ENCODE data around the gene KCNJ5.

KCNJ5 gene

GRCh38 chr11:128889657-128890213, 1.4 kb upstream of the KCNJ5 start:
- H3K4me1 ChIP-seq (ENCODE audit: insufficient read depth, insufficient read length): peaks cover 2% of the 10 kb centered on the region

GRCh38 chr11:128890216-128890542, 977 bp upstream of the KCNJ5 start:
- TF ChIP-seq SUZ12 (IDR thresholded peaks at IDR 0.05; ENCODE audit: extremely low read depth, insufficient read depth, insufficient read length): no peak
- TF ChIP-seq ZNF274 (IDR thresholded peaks at IDR 0.05; ENCODE audit: low read depth, low read length): no peak
- TF ChIP-seq YY1 (IDR thresholded peaks at IDR 0.05; ENCODE audit: insufficient read depth, insufficient read length): no peak
- Histone ChIP-seq H3K9me3 (ENCODE audit: insufficient read depth, low read length) (no peaks in the 10 kb centered on the region), H3K9ac (ENCODE audit: insufficient read length, low read depth) (peak overlapping the region; percentile 56), H3K4me1 (ENCODE audit: insufficient read depth, insufficient read length) (peaks cover 2% of the 10 kb centered on the region), H3K36me3 (ENCODE audit: insufficient read depth, insufficient read length, low read length) (no peaks in the 10 kb centered on the region), H3K4me3 (ENCODE audit: insufficient read length, low read depth) (peak overlapping the region; percentile 47), H3K27me3 (ENCODE audit: insufficient read depth, insufficient read length) (peaks cover 40% of the 10 kb centered on the region)
- no peak for DNase-seq (ENCODE audit: low read depth, low spot score)

More at GRCh38 chr11:128889657-128890213, 1.4 kb upstream of the KCNJ5 start:
- H3K27me3 ChIP-seq (ENCODE audit: insufficient read depth, insufficient read length): peaks cover 40% of the 10 kb centered on the region
- peak overlapping the region; percentile 8 for H3K9ac ChIP-seq (ENCODE audit: insufficient read length, low read depth)
- no peak for TF ChIP-seq YY1 (IDR thresholded peaks at IDR 0.05; ENCODE audit: insufficient read depth, insufficient read length)
- TF ChIP-seq ZNF274 (IDR thresholded peaks at IDR 0.05; ENCODE audit: low read depth, low read length): no peak
- H3K9me3 ChIP-seq (ENCODE audit: insufficient read depth, low read length): no peaks in the 10 kb centered on the region
- no peaks in the 10 kb centered on the region for H3K36me3 ChIP-seq (ENCODE audit: insufficient read depth, insufficient read length, low read length)
- DNase-seq (ENCODE audit: low read depth, low spot score): no peak
- peak overlapping the region; percentile 47 for H3K4me3 ChIP-seq (ENCODE audit: insufficient read length, low read depth)

DNA sequence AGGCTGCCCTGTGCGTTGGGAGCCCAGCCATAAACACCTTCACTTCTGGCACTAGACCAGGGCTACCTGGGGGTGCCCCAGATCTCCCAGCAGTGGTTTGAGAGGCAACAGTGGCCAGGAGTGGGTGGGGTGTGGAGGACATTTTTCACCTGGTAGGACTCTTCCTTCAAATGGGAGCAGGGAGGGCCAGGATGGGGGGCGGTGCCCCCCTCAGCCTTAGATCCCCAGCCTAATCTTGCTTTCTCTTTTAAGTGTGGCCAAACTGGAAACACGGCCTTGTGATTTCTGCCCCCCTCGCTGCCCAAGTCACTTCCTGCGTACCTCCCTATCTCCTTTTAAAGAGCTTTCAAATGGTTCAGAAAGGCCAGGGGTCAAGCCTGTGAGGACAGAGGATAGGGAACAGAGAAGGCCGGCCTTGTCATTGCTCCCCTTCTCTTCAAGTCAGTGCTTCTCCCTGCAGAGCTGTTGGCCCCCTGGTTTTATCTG, 800 bp downstream of the KCNJ5 start:
- no peak for TF ChIP-seq ZNF274 (IDR thresholded peaks at IDR 0.05; ENCODE audit: low read depth, low read length)
- TF ChIP-seq SUZ12 (IDR thresholded peaks at IDR 0.05; ENCODE audit: extremely low read depth, insufficient read depth, insufficient read length): no peak
- no peak for TF ChIP-seq YY1 (IDR thresholded peaks at IDR 0.05; ENCODE audit: insufficient read depth, insufficient read length)
- peaks cover 2% of the 10 kb centered on the region for H3K4me1 ChIP-seq (ENCODE audit: insufficient read depth, insufficient read length)
- H3K9ac ChIP-seq (ENCODE audit: insufficient read length, low read depth): no peak overlapping the region
- no peak overlapping the region for H3K4me3 ChIP-seq (ENCODE audit: insufficient read length, low read depth)
- DNase-seq (ENCODE audit: low read depth, low spot score): no peak
- peaks cover 40% of the 10 kb centered on the region for H3K27me3 ChIP-seq (ENCODE audit: insufficient read depth, insufficient read length)
- H3K36me3 ChIP-seq (ENCODE audit: insufficient read depth, insufficient read length, low read length): no peaks in the 10 kb centered on the region
- no peaks in the 10 kb centered on the region for H3K9me3 ChIP-seq (ENCODE audit: insufficient read depth, low read length)

DNA sequence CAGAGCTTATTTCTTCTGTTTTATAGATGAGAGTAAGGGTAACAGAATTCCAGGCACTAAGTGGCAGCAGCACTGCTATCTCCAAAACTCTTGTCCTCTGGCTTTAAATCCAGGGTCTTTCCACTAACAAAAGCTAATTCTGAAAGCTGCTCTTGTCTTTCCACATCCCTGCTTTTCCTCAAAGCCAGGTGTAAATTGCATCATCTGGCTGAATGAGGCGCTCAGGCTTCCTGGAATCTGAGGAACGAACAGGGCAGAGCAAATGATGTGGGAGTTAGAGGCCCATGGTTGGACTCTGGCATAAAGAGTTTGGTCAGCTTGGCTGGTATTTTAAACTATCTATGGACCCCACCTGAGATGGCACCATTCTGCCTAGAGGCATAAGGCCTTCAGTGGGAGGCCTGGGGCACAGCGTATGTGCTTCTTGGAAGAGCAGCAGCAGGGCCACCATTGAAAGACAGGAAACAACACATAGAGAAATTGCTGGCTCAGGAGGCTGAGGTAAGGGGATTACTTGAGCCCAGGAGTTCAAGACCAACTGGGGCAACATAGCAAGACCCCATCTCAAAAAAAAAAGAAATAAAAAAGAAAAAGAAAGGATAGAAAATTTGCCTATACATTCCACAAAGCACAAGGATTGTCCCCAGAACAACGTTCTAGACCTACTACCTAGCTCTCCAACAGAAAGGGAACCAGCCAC, 1.9 kb downstream of the KCNJ5 start:
- H3K4me1 ChIP-seq (ENCODE audit: insufficient read depth, insufficient read length): peaks cover 2% of the 10 kb centered on the region
- H3K36me3 ChIP-seq (ENCODE audit: insufficient read depth, insufficient read length, low read length): no peaks in the 10 kb centered on the region
- H3K27me3 ChIP-seq (ENCODE audit: insufficient read depth, insufficient read length): peaks cover 40% of the 10 kb centered on the region
- H3K4me3 ChIP-seq (ENCODE audit: insufficient read length, low read depth): no peak overlapping the region
- no peak for DNase-seq (ENCODE audit: low read depth, low spot score)
- no peaks in the 10 kb centered on the region for H3K9me3 ChIP-seq (ENCODE audit: insufficient read depth, low read length)
- H3K9ac ChIP-seq (ENCODE audit: insufficient read length, low read depth): no peak overlapping the region
- TF ChIP-seq SUZ12 (IDR thresholded peaks at IDR 0.05; ENCODE audit: extremely low read depth, insufficient read depth, insufficient read length) (no peak), ZNF274 (IDR thresholded peaks at IDR 0.05; ENCODE audit: low read depth, low read length) (no peak), YY1 (IDR thresholded peaks at IDR 0.05; ENCODE audit: insufficient read depth, insufficient read length) (no peak)

DNA sequence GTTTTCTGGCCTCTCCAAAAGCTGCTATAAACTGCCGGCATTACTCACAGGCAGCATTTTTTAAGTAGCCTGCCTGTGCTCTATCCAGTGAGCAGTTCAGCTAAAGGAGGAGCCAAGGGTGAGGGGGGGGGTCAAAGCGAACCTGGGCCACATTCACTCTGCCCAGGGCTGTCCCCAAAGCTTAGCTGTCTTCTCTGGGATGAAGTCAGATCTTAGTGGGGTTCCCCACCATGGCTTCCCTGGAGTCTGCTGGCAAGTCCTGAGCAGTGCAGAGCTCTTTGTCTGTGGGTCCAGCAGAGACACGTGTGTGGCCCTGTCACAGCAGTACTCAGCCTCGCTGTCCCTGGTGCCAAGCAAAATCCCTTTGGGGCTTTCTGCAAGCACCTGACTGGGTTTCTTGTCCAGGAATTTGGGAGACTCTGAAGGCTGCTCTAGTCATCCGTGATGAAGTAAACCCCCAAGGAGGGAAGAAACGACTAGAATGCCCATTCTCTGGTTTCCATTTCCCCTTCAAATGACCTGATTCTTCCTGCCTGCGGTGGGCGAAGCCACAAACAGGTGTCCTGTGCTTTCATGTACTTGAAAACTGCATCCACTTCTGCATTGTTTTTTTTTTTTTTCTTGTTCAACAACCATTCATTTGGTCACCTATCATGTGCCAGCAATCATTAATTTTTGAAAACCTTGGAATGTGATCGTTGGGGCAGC, 2.6 kb downstream of the KCNJ5 start:
- H3K9me3 ChIP-seq (ENCODE audit: insufficient read depth, low read length): no peaks in the 10 kb centered on the region
- H3K9ac ChIP-seq (ENCODE audit: insufficient read length, low read depth): no peak overlapping the region
- H3K27me3 ChIP-seq (ENCODE audit: insufficient read depth, insufficient read length): peaks cover 33% of the 10 kb centered on the region

DNA sequence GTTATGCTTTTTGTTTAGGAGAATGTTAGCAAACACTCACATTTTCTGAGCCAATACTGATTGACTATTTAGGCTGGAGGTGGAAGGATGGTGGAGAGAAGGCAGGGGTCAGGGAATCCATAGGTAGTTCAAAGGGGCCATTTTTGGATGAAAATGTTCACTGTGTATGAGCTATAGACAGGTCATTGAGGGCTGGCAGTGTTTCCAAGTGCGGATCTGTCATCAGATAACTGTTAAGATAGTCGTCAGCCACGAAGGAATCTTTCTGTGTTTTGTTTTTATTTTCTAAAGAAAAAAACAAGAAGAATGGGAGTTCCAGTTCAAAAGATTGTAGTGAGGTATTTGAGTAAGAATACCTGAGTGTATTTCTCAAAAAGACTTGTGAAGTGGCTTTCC, 3.1 kb downstream of the KCNJ5 start:
- H3K9ac ChIP-seq (ENCODE audit: insufficient read length, low read depth): no peak overlapping the region
- H3K9me3 ChIP-seq (ENCODE audit: insufficient read depth, low read length): no peaks in the 10 kb centered on the region
- TF ChIP-seq YY1 (IDR thresholded peaks at IDR 0.05; ENCODE audit: insufficient read depth, insufficient read length) (no peak), ZNF274 (IDR thresholded peaks at IDR 0.05; ENCODE audit: low read depth, low read length) (no peak), SUZ12 (IDR thresholded peaks at IDR 0.05; ENCODE audit: extremely low read depth, insufficient read depth, insufficient read length) (no peak)
- H3K4me3 ChIP-seq (ENCODE audit: insufficient read length, low read depth): no peak overlapping the region
- H3K36me3 ChIP-seq (ENCODE audit: insufficient read depth, insufficient read length, low read length): no peaks in the 10 kb centered on the region
- H3K27me3 ChIP-seq (ENCODE audit: insufficient read depth, insufficient read length): peaks cover 28% of the 10 kb centered on the region
- H3K4me1 ChIP-seq (ENCODE audit: insufficient read depth, insufficient read length): peaks cover 2% of the 10 kb centered on the region
- no peak for DNase-seq (ENCODE audit: low read depth, low spot score)

More for the DNA sequence above, 2.6 kb downstream of the KCNJ5 start:
- H3K4me1 ChIP-seq (ENCODE audit: insufficient read depth, insufficient read length): peaks cover 2% of the 10 kb centered on the region
- TF ChIP-seq ZNF274 (IDR thresholded peaks at IDR 0.05; ENCODE audit: low read depth, low read length) (no peak), SUZ12 (IDR thresholded peaks at IDR 0.05; ENCODE audit: extremely low read depth, insufficient read depth, insufficient read length) (no peak), YY1 (IDR thresholded peaks at IDR 0.05; ENCODE audit: insufficient read depth, insufficient read length) (no peak)
- no peaks in the 10 kb centered on the region for H3K36me3 ChIP-seq (ENCODE audit: insufficient read depth, insufficient read length, low read length)
- no peak overlapping the region for H3K4me3 ChIP-seq (ENCODE audit: insufficient read length, low read depth)
- DNase-seq (ENCODE audit: low read depth, low spot score): no peak

- no peak for TF ChIP-seq SUZ12 (IDR thresholded peaks at IDR 0.05; ENCODE audit: extremely low read depth, insufficient read depth, insufficient read length)
- no peak for TF ChIP-seq ZNF274 (IDR thresholded peaks at IDR 0.05; ENCODE audit: low read depth, low read length)
- TF ChIP-seq YY1 (IDR thresholded peaks at IDR 0.05; ENCODE audit: insufficient read depth, insufficient read length): no peak
- no peak overlapping the region for H3K9ac ChIP-seq (ENCODE audit: insufficient read length, low read depth)
- no peak for DNase-seq (ENCODE audit: low read depth, low spot score)
- no peaks in the 10 kb centered on the region for H3K36me3 ChIP-seq (ENCODE audit: insufficient read depth, insufficient read length, low read length)
- peaks cover 24% of the 10 kb centered on the region for H3K27me3 ChIP-seq (ENCODE audit: insufficient read depth, insufficient read length)
- H3K4me1 ChIP-seq (ENCODE audit: insufficient read depth, insufficient read length): peaks cover 2% of the 10 kb centered on the region
- H3K4me3 ChIP-seq (ENCODE audit: insufficient read length, low read depth): no peak overlapping the region
- no peaks in the 10 kb centered on the region for H3K9me3 ChIP-seq (ENCODE audit: insufficient read depth, low read length)
These were observed 3.5 kb downstream of the KCNJ5 start for GRCh38 chr11:128894685-128895084.

All from NT2/D1 (cell line).